ENCODE data around the gene TUT1.
A peak's percentile ranks its signal among the peaks of the same experiment; 100 is the strongest.
"Not testable (repeated sequence)": the region's sequence is repeated elsewhere in the genome, so short reads cannot be mapped to it uniquely, and the experiment has no call there.

The TUT1 gene

DNA sequence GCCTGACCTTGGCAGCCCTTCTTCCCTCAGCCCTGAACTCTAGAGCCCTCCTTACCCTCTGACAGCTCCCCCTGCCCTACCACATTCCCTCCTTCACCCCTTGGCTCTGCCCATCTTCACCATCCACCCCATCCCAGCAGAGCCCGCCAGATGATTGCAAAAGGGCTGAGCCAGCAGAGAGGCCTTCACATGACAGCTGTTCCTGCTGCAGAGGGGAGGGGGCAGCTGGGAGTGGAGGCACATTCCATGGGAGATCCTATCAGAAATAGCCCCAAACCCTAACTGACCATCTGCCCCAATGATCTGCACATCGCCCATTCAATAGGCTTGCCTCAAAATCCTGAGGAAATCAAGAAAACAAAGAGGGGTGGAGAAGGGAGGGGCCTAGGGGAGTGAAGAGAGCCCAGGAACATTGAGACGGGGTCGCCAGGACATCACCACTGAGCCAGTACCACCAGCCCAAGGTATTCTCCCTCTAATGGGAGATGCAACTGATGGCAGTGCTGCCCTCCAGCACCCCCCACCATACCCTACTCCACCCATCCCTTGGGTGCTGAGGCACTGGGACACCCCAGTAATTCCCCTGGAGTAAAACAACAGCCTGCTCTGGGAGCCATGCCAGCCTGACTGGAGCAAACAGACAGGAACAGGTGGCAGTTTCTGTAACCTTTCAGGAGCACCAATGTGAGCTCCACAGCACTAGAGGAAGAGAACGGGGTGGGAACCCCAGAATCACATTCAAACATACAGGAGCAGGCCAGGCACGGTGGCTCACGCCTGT, 36.7 kb downstream of the TUT1 start:
- DNase-seq = no peak

DNA sequence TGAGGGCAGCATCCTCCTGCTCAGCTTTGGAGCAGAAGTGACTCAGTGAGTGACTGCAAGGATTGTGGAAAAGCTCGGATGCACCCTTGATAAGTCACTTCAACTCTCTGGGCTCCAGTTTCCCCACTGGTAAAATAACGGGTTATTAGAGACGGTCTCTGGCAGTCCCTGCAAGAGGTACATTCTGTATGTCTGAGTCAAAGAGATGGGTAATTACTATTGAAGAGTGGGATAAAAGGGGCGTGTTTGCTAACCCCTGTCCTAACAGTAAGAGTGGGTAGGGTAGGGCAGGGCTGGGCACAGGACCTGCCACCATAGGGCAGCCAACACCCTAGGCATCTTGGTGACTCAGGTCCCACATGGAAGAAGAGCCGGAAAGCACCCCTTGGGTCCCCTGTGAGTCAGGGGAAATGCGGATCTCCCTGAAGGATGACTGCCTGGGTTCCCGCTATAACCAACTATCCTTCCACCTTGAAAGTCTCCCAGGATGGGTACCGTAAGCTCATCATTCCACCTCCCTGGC, 37.4 kb downstream of the TUT1 start:
- peak; percentile 97 for DNase-seq

DNA sequence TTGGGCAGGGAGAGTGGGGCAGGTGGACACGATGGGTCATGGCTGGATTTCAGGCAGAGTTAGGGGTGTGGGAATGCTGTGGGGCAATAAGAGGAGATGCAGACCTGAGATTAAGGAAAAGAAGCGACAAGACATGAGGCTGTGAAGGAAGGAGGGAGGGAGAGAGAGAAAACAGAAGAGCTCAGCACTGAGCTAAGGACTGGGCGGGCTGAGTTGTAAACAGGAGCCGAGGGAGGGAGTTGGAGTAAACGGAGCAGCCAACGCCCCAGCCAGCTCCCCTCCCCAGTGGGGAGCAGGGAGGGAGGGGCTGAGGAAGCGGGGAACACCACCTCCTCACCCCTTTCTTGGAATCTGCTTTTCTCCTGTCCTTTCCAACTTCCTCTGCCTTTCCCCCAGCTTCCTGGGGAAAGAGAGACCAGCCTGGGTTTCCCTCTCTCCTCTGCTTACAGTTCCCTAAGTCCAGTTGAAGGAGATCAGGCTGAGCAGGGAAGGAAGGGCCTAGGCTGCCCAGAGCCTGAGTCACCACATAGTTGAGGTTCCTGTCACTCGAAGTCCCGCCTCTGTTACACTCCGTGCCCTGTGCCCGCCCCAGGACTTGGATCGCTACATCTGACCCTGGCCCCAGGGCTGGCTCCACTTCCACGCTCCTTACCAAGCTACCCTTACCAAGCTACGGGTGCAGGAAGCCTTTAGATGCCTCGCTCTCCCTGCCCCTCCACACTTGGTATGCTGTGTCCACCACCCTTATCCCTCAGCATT, 38.1 kb downstream of the TUT1 start:
- peak; percentile 97 for DNase-seq

DNA sequence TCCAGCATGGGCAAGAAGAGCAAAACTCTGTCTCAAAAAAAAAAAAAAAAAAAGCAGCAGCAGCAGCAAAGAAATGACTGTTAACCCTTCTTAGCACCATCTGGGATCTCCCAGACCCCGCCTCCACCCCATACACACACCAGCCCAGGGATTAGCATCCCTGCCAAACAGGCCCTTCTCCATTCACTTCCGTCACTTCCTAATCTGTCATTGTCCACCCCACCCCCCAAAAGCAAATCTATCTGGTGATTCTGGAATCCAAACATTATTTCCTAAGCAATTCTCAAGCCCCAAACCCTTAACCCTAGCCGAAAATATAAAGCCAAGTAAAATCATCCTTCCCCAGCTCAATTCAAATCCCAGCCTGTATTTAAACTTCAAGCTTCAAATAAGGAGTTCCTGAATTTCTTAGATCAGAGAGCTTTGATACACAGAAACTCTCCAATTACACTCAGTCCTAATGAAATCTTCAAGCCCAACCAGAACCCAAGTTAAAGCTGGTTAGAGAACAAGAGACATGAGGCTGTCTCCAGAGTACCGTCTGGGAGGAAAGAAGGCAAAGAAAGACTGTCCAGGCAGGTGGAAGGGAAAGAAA, 38.7 kb downstream of the TUT1 start:
- DNase-seq = no peak

DNA sequence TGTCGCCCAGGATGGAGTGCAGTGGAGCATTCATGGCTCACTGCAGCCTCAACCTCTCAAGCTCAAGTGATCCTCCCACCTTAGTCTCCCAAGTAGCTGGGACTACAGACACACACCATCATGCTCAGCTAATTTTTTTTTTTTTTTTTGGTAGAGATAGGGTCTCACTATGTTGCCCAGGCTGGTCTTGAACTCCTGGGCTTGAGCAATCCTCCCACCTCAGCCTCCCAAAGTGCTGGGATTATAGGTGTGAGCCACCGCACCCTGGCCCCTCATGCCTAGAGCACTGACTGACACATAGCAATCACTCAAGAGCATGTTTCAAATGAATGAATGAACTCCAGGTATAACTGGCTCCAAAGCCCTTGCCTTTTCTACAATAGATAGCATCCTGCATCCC, 40.8 kb downstream of the TUT1 start:
- not testable (repeated sequence) for DNase-seq

DNA sequence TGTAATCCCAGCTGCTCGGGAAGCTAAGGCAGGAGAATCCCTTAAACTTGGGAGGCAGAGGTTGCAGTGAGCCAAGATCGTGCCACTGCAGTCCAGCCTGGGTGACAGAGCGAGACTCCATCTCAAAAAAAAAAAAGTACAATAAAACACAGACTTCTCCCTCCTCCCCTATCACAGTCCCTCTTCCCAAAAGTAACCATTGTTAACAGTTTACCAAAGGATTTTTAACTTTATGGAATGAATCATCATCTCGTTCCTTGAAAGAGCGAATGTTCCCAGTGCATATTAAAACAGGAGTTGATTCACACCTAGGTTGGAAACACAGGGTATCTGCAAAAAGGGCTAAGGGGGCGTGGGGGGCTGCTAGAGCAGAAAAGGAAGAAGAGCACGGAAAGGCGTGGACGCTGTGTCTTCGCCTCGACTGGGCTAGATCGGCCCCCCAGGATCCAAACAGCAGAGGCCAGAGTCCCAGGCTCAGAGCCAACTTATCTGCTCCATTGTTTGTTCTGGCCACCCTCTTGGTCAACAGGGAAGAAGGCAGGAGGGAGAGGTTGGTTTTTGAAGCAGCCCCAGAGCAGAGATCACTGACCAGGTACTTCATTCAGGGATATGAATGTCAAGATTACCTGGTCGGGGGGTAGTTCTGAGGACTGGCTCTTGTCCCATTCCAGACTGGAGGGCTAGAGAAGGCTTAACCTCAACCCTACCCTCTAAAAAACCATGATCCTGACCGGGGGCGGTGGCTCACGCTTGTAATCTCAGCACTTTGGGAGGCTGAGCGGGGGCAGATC, 42.6 kb downstream of the TUT1 start:
- DNase-seq = no peak

DNA sequence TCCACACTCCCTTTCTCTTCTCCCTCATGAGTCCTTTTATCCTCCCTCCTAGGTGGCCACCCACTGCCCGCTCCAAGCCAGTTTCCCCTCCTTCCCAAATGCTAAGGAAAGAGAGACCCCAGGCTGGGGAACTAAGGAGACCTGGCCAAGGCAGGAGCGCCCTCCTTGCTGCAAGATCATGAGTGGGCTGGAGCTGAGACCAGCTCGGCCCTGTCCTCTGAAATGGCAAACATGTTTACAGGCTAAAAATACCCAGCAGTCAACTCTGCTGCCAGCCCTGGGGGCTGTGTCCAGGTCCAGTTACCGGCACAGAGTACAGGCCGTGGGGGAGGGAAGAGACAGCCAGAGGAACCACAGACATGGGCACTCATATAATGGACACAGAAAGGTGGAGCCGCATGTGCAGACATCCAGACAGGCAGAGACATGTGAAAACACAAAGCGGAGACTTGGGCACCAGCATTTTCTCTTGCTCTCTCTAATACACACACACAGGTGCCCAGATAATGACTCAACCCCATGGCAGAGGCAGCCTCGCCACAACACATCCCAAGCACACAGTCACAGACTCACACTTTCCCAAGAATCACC, 43.5 kb downstream of the TUT1 start:
- DNase-seq = peak; percentile 58

DNA sequence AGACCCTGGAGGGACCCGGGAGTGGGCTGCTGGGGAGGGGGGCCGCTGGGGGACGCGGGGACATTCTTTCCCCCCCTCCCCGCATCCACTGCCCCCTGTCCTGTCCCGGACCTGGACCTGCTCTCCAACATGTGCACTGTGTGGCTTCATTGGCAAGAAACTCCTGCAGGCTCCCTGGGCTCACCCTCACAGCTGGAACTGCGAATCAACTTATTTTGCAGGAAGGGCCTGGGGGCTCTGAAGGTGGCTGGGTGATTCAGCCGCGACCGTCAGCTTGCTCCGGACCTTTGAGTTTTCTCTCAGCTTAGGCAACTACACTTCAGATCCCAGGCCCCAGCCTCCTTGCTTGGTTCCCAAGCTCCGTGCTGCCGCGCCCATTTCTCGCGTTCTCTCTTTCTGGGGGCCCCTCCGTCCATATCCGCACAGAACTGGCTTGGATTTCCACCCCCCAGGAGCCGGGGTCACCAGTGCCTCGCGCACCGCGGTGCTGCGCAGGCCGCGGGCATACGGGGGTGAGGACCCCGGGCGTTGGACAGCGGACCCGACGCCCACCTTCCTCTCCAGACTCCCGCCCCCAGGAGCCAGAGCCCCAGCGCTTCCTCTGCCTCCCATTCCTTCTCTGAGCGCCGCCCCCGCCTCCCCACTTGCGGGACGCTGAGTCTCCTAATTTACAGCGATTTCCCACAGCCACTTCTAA, 44.2 kb downstream of the TUT1 start:
- no peak for DNase-seq

DNA sequence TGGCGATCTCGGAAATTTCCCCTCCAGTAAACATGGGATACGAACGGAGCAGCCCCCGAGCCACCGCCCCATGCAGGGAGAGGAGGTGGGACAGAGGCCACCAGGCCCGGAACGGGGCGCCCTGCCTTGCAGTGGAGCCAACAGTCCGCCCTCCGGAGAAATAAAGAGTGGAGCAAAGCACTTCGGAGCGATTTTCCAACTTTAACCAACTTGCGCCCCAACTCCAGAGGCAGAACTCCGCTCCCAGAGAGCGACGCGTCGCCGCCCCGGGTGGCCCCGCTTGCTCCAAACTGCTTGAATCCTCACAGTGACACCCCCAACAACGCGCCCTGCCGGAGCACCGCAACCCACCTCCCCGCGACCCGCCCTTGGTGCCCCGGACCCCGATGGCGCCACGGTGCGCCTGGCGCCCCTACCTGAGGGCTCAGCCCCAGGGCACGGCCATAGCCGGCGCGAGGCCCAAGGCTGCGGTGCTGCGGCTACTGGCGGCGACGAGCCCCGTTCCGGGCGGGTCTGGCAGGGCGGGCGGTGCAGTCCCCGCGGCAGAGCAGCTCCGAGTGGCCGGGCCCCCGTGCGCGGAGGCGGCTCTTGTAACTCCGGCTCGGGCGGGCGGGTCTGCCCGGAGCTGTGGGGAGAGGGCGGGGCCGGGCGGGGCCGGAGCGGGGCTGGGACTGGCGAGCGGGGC, 44.9 kb downstream of the TUT1 start, which contains the start of gene AHNAK:
TSS of gene AHNAK (minus strand) at position 563 of the 685 bp plus-strand sequence. CDS start 10,708 bp downstream, outside the sequence.
- DNase-seq = peak; percentile 27

DNA sequence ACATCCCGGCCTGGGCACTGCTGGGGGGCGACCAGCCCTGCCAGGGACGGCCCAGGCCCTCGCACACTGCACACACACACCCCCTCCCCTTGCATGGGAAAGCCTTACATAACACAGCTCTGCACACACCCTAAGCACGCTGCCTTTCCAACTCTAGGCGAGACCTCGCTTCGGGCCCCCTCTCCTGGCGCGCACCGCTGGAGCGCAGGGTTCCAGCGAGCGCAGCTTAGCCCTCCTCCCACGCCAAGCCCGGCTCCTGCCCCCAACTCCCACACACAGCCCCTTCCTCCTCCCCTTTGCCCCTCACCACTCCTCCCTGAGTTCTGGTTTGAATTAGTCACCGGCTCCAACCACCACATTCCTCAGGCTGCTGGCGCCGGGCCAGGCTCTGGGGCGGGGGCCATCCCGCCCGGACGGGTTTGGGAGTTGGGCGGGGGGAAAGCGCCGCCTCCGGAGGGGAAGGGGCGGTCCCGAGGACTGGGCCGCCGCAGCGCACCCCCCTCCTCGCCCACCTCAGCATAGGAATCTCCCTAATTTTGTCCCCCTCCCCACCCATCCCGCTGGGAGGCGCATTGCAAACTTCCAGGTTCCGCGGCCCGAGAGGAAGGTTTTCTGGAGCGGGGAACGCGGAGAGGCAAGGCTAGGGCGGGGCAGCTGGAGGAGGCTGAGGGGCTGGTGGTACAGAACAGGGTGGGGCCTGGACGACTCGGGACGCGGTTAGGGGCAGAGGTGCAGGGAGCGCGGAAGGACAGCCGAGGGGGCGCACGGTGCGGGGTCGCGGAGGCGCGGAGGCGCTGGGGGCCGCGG, 45.7 kb downstream of the TUT1 start:
- peak; percentile 94 for DNase-seq

DNA sequence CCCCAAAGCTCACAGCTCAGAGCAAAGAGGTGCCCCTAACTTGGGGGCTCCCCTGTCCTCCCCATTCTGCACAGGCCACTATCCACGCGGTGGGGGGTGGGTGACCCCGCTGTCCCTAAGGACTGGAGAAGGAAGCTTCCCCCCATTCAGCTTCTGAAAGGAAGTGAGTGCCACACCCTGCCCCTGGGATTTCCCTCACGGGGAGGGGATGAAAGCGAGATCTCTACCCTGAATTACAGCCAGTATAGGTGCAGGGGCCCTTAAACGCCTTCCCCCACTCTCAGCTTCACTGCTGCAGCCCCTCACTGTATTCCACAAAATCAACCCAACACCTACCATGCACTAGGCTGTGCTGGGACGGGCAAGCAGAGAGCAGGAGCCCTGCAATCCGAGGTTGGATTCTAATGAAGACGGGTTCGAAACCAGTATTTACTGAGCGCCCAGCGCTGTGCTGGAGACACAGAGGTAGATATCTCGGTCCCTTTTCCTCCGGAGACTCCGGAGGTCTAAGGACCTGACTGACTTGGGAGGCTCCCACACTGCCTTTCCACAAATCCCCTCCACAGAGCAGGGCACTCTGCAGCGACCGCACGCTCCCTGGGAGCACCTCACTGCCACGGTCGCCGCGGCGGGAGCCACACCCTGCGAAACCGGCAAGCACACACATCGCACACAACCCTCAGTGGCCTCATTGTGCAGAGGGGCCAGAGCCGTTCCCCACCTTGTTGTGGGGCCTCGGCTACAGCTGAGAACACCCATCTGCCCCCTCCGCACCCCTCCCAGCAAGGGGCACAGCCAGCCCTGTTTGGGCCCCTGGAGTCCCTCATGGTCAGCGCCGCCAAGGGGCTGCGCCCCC, 46.5 kb downstream of the TUT1 start:
- no peak for DNase-seq

DNA sequence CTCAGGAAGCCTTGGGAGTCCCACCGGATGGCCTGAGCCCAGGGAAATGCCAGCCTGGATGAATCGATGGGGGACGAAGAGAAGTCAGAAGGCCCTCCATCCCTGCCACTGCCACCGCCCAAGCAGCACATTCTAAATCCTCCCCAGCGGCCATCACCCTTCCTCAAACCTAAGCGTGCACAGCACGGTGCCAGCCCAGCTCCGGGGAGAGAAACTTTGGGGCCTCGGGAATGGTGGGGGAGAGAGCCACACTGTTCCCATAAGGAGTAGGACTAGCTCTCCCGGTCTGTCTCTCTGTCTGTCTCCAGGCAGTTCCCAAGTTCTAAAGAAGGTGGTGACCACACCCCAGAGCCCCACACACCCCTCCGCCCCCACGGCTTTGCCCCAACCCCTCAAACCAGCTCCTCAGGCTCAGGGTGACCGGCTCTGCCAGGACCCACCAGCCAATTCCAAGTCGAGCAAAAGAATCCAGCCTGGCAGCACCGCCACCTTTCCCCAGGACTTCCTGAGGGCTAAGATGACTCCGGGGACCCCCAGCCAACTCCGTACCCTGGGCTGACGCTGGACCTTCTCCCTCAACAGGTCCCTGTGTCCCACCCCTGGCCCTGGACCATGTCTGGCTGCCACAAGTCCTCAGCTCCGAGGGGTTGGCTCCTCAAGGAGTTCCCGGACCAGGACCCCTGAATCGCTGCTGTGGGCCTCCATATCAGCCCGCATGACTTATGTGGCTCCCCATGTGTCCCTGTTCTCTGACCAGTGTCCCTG, 47.5 kb downstream of the TUT1 start:
- DNase-seq = no peak

DNA sequence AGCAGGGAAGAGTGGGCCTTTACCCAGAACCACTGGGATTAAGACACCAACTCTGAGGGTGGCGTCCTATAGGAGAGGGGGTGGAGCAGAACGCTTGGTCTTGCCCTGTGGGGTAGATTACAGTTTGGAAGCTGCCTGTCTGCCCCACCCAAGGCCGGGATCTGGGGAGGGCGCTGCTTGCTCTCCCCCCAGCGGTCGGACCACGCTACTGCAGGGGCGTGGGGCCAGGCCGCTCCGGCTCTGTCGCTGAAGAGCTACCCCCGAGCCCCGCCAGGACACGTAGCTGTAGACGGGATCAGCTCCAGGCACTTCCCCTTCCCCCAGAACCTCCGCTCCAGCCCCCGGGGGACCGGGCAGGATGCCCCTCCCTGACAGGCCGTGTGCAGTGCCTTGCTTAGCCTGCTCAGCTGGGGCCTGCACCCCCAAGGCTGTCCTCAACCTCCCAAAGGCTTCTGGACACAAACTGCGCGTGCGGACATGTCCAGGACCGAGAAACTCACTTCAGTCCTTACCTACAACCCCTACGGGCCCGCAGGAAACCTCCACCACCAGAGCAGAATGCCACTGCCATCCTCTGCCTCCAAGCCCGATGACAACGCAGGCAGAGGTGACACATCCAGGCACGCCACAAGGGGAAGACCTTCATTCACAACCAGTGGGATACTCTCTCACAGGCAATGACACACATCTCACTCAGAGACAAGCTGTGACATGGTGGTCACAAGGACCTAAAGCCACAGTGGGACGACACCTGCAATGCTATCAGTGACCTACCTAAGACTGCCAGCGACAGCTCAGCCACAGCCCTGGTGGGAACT, 48.4 kb downstream of the TUT1 start:
- peak; percentile 64 for DNase-seq

DNA sequence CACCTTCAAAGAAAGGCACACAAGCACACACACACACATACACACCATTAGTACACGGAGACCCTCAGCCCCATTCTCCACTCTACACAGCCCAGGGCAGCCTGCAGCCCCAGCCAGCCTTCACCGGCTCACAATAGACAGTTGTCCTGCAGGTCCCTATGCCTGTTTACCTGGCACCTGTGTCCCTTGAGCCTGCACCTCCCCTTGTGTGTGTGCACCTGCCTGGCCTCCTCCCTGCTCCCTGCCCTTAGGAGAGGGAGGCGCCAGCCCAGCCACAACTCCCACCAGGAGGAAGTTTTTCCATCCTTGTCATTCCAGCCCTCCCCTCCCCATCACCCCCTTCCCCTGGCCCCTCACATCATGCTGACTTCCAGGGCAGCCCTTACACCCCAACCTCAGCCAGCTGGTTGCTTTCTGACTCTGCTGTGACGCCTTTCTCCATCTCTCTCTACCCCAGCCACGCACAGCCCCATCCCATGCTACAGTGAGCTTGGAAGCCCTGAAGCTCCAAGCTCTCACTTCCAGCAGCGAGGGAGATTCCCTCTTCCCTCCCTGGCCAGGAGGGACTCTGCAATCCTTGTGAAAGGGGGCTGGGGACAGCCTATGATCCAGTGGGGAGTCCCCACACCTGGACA, 49.1 kb downstream of the TUT1 start:
- DNase-seq = no peak

DNA sequence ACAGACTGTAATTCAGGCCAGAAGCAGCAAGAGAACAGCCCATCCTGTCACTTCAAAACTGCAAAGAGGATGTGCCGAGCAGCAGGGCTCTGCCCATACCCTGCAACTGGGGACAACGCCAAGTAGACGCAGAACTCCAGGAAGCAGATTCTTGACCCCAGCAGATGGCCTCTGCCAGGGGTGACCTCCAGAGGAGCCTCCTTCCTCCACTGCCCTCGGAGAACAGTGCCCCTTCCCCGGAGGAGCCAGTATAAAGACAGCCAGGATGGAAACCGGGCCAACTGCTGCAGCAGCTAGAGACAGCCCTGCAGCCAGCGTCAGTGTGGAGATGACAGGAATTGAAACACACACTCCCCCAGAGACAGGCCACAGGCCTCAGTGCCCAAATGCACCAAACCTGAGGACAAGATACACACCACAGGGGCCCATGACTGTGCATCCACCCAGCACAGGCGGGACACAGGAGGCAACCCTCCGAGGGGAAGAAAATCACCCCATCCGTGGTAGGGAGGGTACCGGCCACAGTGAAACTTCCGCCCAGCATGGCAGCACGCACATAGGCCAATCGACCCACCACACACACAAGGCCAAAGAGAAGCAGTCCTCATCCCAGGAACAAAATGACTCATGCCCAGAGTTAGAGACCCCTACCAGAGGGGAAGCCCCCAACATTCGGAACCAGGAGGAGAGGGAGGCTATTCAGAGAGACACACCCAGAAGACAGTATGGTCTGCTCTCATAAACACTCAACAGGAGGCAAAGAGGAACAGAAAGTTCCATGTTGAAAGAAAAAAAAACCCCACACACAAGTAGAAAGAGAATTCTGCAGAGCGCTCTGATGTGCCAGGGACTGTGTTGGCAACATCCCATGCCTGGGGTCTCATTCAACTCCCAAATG, 50.3 kb downstream of the TUT1 start:
- no peak for DNase-seq

Measured in kidney glomerular epithelial cell (primary cell).